Activated CD8-positive, alpha-beta memory T cell treated with anti-CD3 and anti-CD28 coated beads for 36 hours (primary cell): ENCODE results near the gene TWF1. TPM values are rescaled to one million over a fixed set of nuclear protein-coding genes. Genes with fewer than 3 reads are reported as not detected.
"Not testable (repeated sequence)": the region's sequence is repeated elsewhere in the genome, so short reads cannot be mapped to it uniquely, and the experiment has no call there.

Experiments
- CTCF ChIA-PET: fragments of 350-600 bp; sonication (Branson Sonifier 250); formaldehyde crosslinking; loops from one replicate; lab custom pipeline; 2021; ENCODE audit warnings: antibody characterized with exemption; lab: Charles Lee
- POLR2A ChIA-PET: fragments of 350-600 bp; sonication (Branson Sonifier 250); formaldehyde crosslinking; loops from one replicate; lab custom pipeline; 2021; ENCODE audit warnings: antibody characterized with exemption; lab: Charles Lee
- total RNA-seq, 2 experiments: library from RNA; stranded (reverse); gene quantifications; one replicate each; pipeline ENCODE4 v1.2.3, GENCODE V29; 2021

TWF1 gene
- total RNA-seq, 2 experiments from 2014 or later, result 30.4 to 34.7 TPM

GRCh38 chr12:43758247-43758727, 47.8 kb downstream of the TWF1 start:
- ChIA-PET POLR2A (interaction anchor here (0.6 to 1.8 kb wide), 3 partner anchors 48 to 328 kb away, joined by 3 to 14 read pairs (median 12); partner anchors contain the start of gene TWF1), CTCF (no interaction called here)

GRCh38 chr12:43754015-43754414, 52.1 kb downstream of the TWF1 start:
- ChIA-PET CTCF (no interaction called here), POLR2A (no interaction called here)

GRCh38 chr12:43751360-43751759, 54.8 kb downstream of the TWF1 start:
- CTCF ChIA-PET, POLR2A ChIA-PET: not testable (repeated sequence)

GRCh38 chr12:43750814-43751213, 55.3 kb downstream of the TWF1 start:
- CTCF ChIA-PET, result no interaction called here

GRCh38 chr12:43749016-43749415, 57.1 kb downstream of the TWF1 start:
- ChIA-PET POLR2A (no interaction called here), CTCF (interaction anchor here (1.1 kb wide), 1 partner anchor 134 kb away, joined by 3 read pairs; no protein-coding TSS in a partner anchor)

More at GRCh38 chr12:43750814-43751213, 55.3 kb downstream of the TWF1 start:
- POLR2A ChIA-PET, result no interaction called here

GRCh38 chr12:43744826-43745225, 61.3 kb downstream of the TWF1 start:
- CTCF ChIA-PET, result no interaction called here
- POLR2A ChIA-PET, result no interaction called here

Other genes with a start within 250 kb of the TWF1 start
- 10 to 100 TPM; 23.6 to 23.7 TPM for gene PUS7L, start 47.5 kb downstream of the TWF1 start, total RNA-seq
- gene IRAK4, start 47.4 kb downstream of the TWF1 start, total RNA-seq, result 10 to 100 TPM; 22.1 to 23.0 TPM
- gene TMEM117, start 29.8 kb upstream of the TWF1 start, total RNA-seq, result 1 to 10 TPM; 1.3 to 1.5 TPM